ENCODE data around the gene RRAGC. TPM values are rescaled to one million over a fixed set of nuclear protein-coding genes. Genes with fewer than 3 reads are reported as not detected.
"Not testable (repeated sequence)": the region's sequence is repeated elsewhere in the genome, so short reads cannot be mapped to it uniquely, and the experiment has no call there.

Gene RRAGC
- total and polyA plus RNA-seq, 12 donors: 6.9 to 32.3 (median 22.7) TPM

DNA sequence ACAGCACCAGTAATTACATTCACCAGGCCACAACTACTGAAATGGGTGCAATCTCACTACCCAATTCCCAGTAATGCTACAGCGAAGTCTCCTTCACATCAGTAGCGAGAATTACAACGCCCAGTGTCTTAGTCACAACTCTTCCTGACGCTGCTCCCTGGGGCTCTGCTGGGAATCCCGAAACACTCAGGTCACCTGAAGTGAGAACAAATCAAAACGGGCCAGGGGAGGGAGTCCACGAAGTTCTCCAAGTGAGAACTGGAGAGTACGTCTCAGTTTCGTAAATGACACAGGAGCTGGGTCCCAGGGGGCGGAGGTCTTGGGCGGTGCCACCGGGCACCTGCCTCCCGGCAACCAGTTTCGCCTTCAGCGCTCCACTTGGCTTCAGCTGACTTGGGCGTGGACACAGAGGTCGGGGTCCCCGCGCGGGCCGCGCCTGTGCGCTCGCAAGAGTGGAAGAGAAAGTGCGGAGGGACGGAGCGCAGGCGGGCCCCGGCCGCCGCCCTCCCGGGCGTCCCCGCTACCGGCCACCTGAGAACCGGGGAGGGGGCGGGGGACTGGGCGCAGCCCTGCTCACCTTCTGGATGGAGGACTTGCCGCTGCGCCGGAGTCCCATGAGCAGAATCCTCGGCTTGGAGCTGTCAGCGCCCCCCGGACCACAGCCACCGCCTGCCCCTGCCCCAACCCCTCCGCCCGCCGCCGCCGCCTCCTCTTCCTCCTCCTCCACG is 575 bp downstream of the RRAGC start:
- Histone ChIP-seq H3K4me3 (peak overlapping the region; percentile 74 to 98 (median 95)), H3K27ac (peak overlapping the region; percentile 32 to 93 (median 90)), H3K27me3 (no peaks in the 10 kb centered on the region), H3K4me1 (peaks cover 0 to 74% (median 56%) of the 10 kb centered on the region in 9 donors), H3K36me3 (peaks cover 0 to 42% (median 8%) of the 10 kb centered on the region in 9 donors), H3K9me3 (no peaks in the 10 kb centered on the region)
- intact Hi-C loops (cut with DNase I): loop anchor here in 4 of 10 donors (1.0 to 10.0 kb wide), 4 partner anchors 14 to 233 kb away; partner anchors contain the start of genes AKIRIN1 (in 2 of the 4) and MYCBP (in 1 of the 4)
- TF ChIP-seq, protein P1, sequence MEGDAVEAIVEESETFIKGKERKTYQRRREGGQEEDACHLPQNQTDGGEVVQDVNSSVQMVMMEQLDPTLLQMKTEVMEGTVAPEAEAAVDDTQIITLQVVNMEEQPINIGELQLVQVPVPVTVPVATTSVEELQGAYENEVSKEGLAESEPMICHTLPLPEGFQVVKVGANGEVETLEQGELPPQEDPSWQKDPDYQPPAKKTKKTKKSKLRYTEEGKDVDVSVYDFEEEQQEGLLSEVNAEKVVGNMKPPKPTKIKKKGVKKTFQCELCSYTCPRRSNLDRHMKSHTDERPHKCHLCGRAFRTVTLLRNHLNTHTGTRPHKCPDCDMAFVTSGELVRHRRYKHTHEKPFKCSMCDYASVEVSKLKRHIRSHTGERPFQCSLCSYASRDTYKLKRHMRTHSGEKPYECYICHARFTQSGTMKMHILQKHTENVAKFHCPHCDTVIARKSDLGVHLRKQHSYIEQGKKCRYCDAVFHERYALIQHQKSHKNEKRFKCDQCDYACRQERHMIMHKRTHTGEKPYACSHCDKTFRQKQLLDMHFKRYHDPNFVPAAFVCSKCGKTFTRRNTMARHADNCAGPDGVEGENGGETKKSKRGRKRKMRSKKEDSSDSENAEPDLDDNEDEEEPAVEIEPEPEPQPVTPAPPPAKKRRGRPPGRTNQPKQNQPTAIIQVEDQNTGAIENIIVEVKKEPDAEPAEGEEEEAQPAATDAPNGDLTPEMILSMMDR (IDR thresholded peaks at IDR 0.05): no peak
- DNase-seq (peak; percentile 45 to 46), ATAC-seq (peak; percentile 9 to 49 (median 16))
- WGBS, 2 donors: 0% methylated on average over 34 to 51 of the region's 51 CpGs

DNA sequence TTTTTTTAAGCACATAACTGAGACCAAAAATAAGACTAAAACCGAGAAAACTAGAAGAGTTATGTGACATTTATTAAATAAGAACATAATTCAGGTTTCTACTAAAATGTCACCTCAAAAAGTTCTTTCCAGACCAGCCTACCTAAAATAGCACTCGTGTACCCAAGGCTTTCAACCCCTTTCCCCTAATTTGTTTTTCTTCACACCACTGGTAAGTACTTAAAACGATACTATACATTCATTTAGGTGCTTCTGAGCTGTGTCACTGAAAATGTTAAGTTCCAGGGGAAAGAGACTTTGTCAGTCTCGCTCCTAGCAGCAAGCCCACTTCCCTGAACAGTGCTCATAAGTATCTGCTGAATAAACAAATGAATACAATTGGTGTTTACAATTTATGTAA is 6.8 kb downstream of the RRAGC start:
- Histone ChIP-seq H3K36me3 (peaks cover 0 to 93% (median 20%) of the 10 kb centered on the region in 9 donors), H3K27me3 (no peaks in the 10 kb centered on the region), H3K4me3 (no peak overlapping the region), H3K4me1 (peaks cover 0 to 35% (median 17%) of the 10 kb centered on the region in 9 donors), H3K27ac (no peak overlapping the region), H3K9me3 (no peaks in the 10 kb centered on the region)
- intact Hi-C loops (cut with DNase I): loop anchor here in 1 of 10 donors (10.0 kb wide), 1 partner anchor 232 kb away; no protein-coding TSS in a partner anchor
- TF ChIP-seq, protein P1 (IDR thresholded peaks at IDR 0.05): no peak
- DNase-seq: no peak
- 90 to 91% methylated on average over 4 of the region's 4 CpGs for WGBS, 2 donors
- no peak for ATAC-seq

DNA sequence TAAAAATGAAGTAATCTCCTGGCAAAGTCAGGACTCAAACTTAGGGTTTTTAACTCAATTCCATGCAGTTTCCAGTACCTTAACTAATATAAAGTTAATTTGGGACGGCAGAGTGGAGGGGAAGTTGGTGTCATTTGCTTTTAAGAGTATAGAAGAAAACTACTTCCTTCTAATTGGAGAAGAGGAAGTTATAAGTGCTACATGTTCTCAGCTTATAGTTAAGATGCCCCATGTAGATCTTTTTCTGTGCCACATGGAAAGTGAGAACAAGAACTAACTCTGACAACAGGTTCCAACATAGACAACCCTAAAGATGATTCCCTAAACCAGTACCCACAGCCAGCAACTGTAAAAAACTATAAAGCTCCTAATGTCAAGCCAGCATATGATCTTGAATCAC is 11.5 kb downstream of the RRAGC start:
- Histone ChIP-seq H3K36me3 (peaks cover 0 to 100% (median 24%) of the 10 kb centered on the region in 9 donors), H3K4me1 (peaks cover 0 to 28% (median 0%) of the 10 kb centered on the region in 9 donors), H3K4me3 (no peak overlapping the region), H3K27ac (peak overlapping the region in 1 of 10 donors; percentile 70), H3K9me3 (no peaks in the 10 kb centered on the region), H3K27me3 (no peaks in the 10 kb centered on the region)
- intact Hi-C loops (cut with DNase I): no loop called here
- ATAC-seq (peak in 1 of 8 donors; percentile 38), DNase-seq (no peak)
- WGBS, 2 donors: 69 to 79% methylated on average over 1 of the region's 1 CpG
- TF ChIP-seq, protein P1 (IDR thresholded peaks at IDR 0.05): no peak

DNA sequence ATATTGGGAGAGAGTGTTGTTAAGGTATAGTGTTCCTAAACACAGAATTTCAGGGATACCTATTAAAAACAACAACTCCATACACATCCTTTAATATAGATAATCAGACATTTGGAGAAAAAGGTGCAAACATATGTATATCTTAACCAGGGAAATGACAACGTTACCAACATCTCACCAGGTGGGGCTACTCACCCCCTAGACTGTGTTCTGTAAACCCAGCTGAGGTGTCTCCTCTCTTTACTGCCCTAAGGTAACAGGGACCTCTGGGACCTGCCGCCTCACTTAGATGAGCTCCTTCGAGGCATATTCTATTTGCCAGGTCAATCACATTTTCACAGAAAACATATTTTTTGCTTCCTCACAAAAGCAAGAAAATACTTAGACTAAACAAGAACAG is 13.4 kb downstream of the RRAGC start:
- H3K4me3 ChIP-seq: no peak overlapping the region
- 94 to 95% methylated on average over 3 of the region's 3 CpGs for WGBS, 2 donors
- intact Hi-C loops (cut with DNase I): no loop called here
- H3K27ac ChIP-seq: no peak overlapping the region
- ATAC-seq (no peak), DNase-seq (no peak)
- H3K9me3 ChIP-seq: no peaks in the 10 kb centered on the region
- H3K4me1 ChIP-seq: peaks cover 0 to 24% (median 7%) of the 10 kb centered on the region in 9 donors
- peaks cover 0 to 100% (median 23%) of the 10 kb centered on the region in 9 donors for H3K36me3 ChIP-seq
- H3K27me3 ChIP-seq: no peaks in the 10 kb centered on the region
- TF ChIP-seq, protein P1 (IDR thresholded peaks at IDR 0.05): no peak

DNA sequence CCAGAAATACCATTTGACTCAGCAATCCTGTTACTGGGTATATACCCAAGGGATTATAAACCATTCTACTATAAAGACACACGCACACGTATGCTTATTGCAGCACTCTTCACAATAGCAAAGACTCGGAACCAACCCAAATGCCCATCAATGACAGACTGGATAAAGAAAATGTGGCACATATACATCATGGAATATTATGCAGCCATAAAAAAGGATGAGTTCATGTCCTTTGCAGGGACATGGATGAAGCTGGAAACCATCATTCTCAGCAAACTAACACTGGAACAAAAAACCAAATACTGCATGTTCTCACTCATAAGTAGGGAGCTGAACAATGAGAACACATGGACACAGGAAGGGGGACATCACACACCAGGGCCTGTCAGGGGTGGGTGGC is 14.5 kb downstream of the RRAGC start:
- DNase-seq; intact Hi-C loops (cut with DNase I); ATAC-seq; H3K27ac ChIP-seq; H3K4me3 ChIP-seq; H3K9me3 ChIP-seq; H3K27me3 ChIP-seq: not testable (repeated sequence)
- WGBS, 2 donors: 96 to 99% methylated on average over 3 of the region's 3 CpGs
- peaks cover 0 to 100% (median 20%) of the 10 kb centered on the region in 9 donors for H3K36me3 ChIP-seq
- H3K4me1 ChIP-seq: peaks cover 0 to 33% (median 18%) of the 10 kb centered on the region in 9 donors

Data from heart right ventricle (tissue), 16 donors.